ENCODE measurements around the gene LIME1. TPM values are rescaled to one million over a fixed set of nuclear protein-coding genes. Genes with fewer than 3 reads are reported as not detected.
"Not testable (repeated sequence)": the region's sequence is repeated elsewhere in the genome, so short reads cannot be mapped to it uniquely, and the experiment has no call there.

LIME1 gene
- total RNA-seq, 1 experiment from 2014 or later: 13.5 TPM

DNA sequence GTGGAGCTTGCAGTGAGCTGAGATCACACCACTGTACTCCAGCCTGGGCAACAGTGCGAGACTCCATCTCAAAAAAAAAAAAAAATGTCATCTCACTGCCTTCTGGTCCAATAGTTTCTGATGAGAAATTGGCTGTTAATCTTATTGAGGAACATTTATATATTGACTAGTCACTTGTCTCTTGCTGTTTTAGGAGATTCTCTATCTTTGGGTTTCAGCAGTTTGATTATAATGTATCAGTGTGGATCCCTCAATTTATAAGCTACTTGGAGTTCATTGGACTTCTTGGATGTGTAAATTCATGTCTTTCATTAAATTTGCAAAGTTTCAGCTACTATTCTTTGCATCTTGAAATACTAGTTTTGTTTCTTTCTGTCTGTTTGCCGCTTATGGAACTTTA, 17.5 kb upstream of the LIME1 start:
- H3K27me3 ChIP-seq (ENCODE audit: insufficient read depth, low read length): no peaks in the 10 kb centered on the region
- Mint-ChIP-seq H3K27ac (no peak overlapping the region), H3K4me3 (no peak overlapping the region), H3K27me3 (ENCODE audit: low read depth) (no peaks in the 10 kb centered on the region), H3K9me3 (peaks cover 0 to 2% of the 10 kb centered on the region in 2 experiments; a peak in 4 of 5 replicates), H3K4me1 (no peaks in the 10 kb centered on the region), H3K36me3 (ENCODE audit: insufficient read depth in 1 of 3, low read depth in 3 of 3) (peaks cover 29 to 62% (median 47%) of the 10 kb centered on the region in 3 experiments; a peak in 6 of 7 replicates)
- no peak overlapping the region for H3K27ac ChIP-seq (ENCODE audit: insufficient read length, low read depth, low read length)
- H2AFZ ChIP-seq (ENCODE audit: low read length): no peak overlapping the region
- no peaks in the 10 kb centered on the region for H4K20me1 ChIP-seq (ENCODE audit: control insufficient read depth, insufficient read depth, insufficient read length)
- H3K79me2 ChIP-seq (ENCODE audit: insufficient read depth, low read length): no peaks in the 10 kb centered on the region; the same call in 1 of the 2 replicates
- H3K9me3 ChIP-seq (ENCODE audit: control insufficient read depth, low read depth, low read length): no peaks in the 10 kb centered on the region
- H2BK12ac ChIP-seq (ENCODE audit: insufficient read length, low read depth, low read length): no peak overlapping the region
- H4K8ac ChIP-seq (replicated peaks; ENCODE audit: insufficient read length, low read depth, low read length): no peak overlapping the region
- peaks cover 9% of the 10 kb centered on the region for H3K79me1 ChIP-seq (ENCODE audit: insufficient read depth, low read depth, low read length, poor library complexity, severe bottlenecking)
- WGBS (ENCODE audit: extremely low coverage, insufficient read length, low lambda C conversion rate): no CpG with 5 or more reads among the region's 2 CpGs
- no peak overlapping the region for H3K23ac ChIP-seq (ENCODE audit: insufficient read length, low read depth, low read length)
- no peak overlapping the region for H2BK5ac ChIP-seq (ENCODE audit: insufficient read length, low read length)
- H2AK5ac ChIP-seq (ENCODE audit: insufficient read length, low read length): no peak overlapping the region
- no peak overlapping the region for H3K56ac ChIP-seq (ENCODE audit: insufficient read length, low read depth, low read length)
- no peak for TF ChIP-seq CTCF (conservative IDR thresholded peaks at IDR 0.05)
- no peak overlapping the region for H3T11ph ChIP-seq (ENCODE audit: low read length)
- no peaks in the 10 kb centered on the region for H3K23me2 ChIP-seq (ENCODE audit: insufficient read length, low read depth, low read length, poor library complexity, severe bottlenecking)
- no peak overlapping the region for H3K4me2 ChIP-seq (ENCODE audit: insufficient read depth, insufficient read length, low read length)
- no peak overlapping the region for H4K91ac ChIP-seq (ENCODE audit: insufficient read length, low read depth, low read length)
- H3K4ac ChIP-seq (ENCODE audit: low read depth, low read length): no peak overlapping the region
- DNase-seq: no peak
- no peak overlapping the region for H2BK120ac ChIP-seq (ENCODE audit: low read depth, low read length, poor library complexity, severe bottlenecking)
- no peaks in the 10 kb centered on the region for H3K4me1 ChIP-seq (ENCODE audit: insufficient read depth, low read length)
- H2BK20ac ChIP-seq (ENCODE audit: low read depth, low read length, poor library complexity, severe bottlenecking): no peak overlapping the region
- H2BK15ac ChIP-seq (ENCODE audit: low read depth, low read length): no peak overlapping the region
- H4K5ac ChIP-seq (ENCODE audit: insufficient read length, low read depth, low read length): no peak overlapping the region
- no peak overlapping the region for H3K18ac ChIP-seq (ENCODE audit: insufficient read length, low read depth, low read length)
- no peak overlapping the region for H3K14ac ChIP-seq (ENCODE audit: insufficient read depth, low read length)
- no peak overlapping the region for H3K9ac ChIP-seq (ENCODE audit: extremely low read depth, insufficient read length, low read length)

GRCh38 chr20:63722967-63723622, 13.4 kb upstream of the LIME1 start:
- H2AFZ ChIP-seq (ENCODE audit: low read length); H3K23ac ChIP-seq (ENCODE audit: insufficient read length, low read depth, low read length); H3K56ac ChIP-seq (ENCODE audit: insufficient read length, low read depth, low read length); H3K79me1 ChIP-seq (ENCODE audit: insufficient read depth, low read depth, low read length, poor library complexity, severe bottlenecking); H3K27me3 ChIP-seq (ENCODE audit: insufficient read depth, low read length); H3T11ph ChIP-seq (ENCODE audit: low read length); H2BK5ac ChIP-seq (ENCODE audit: insufficient read length, low read length); H2BK20ac ChIP-seq (ENCODE audit: low read depth, low read length, poor library complexity, severe bottlenecking); H3K4me3 Mint-ChIP-seq; H4K8ac ChIP-seq (replicated peaks; ENCODE audit: insufficient read length, low read depth, low read length); H3K9me3 ChIP-seq (ENCODE audit: control insufficient read depth, low read depth, low read length); H3K27ac ChIP-seq (ENCODE audit: insufficient read length, low read depth, low read length); H4K5ac ChIP-seq (ENCODE audit: insufficient read length, low read depth, low read length); H3K79me2 ChIP-seq (ENCODE audit: insufficient read depth, low read length); H3K4me1 Mint-ChIP-seq; H4K91ac ChIP-seq (ENCODE audit: insufficient read length, low read depth, low read length); H3K18ac ChIP-seq (ENCODE audit: insufficient read length, low read depth, low read length); H2BK120ac ChIP-seq (ENCODE audit: low read depth, low read length, poor library complexity, severe bottlenecking); DNase-seq; H3K4me2 ChIP-seq (ENCODE audit: insufficient read depth, insufficient read length, low read length); H3K14ac ChIP-seq (ENCODE audit: insufficient read depth, low read length); H2BK12ac ChIP-seq (ENCODE audit: insufficient read length, low read depth, low read length); H3K27me3 Mint-ChIP-seq (ENCODE audit: low read depth); H2AK5ac ChIP-seq (ENCODE audit: insufficient read length, low read length); H3K9me3 Mint-ChIP-seq; H3K4me1 ChIP-seq (ENCODE audit: insufficient read depth, low read length); H3K27ac Mint-ChIP-seq; H3K9ac ChIP-seq (ENCODE audit: extremely low read depth, insufficient read length, low read length); H3K4ac ChIP-seq (ENCODE audit: low read depth, low read length); H3K23me2 ChIP-seq (ENCODE audit: insufficient read length, low read depth, low read length, poor library complexity, severe bottlenecking); H4K20me1 ChIP-seq (ENCODE audit: control insufficient read depth, insufficient read depth, insufficient read length); H2BK15ac ChIP-seq (ENCODE audit: low read depth, low read length): not testable (repeated sequence)
- WGBS (ENCODE audit: extremely low coverage, insufficient read length, low lambda C conversion rate): no CpG with 5 or more reads among the region's 2 CpGs
- H3K36me3 Mint-ChIP-seq (ENCODE audit: insufficient read depth in 1 of 3, low read depth in 3 of 3): peaks cover 22 to 54% (median 47%) of the 10 kb centered on the region in 3 experiments
